Sigmoid colon (tissue), 7 donors: ENCODE data around the gene TMEM140. TPM values are rescaled to one million over a fixed set of nuclear protein-coding genes. Genes with fewer than 3 reads are reported as not detected.
A peak's percentile ranks its signal among the peaks of the same experiment; 100 is the strongest.

Experiments used
- DNase-seq: peaks from one replicate; pipeline ENCODE4 v3.0.0-alpha.2; 2019
- H3K27ac ChIP-seq, 4 donors: fragments of 200-600 bp; sonication (generic); one replicate each; pipeline ENCODE4 v1.5.1; 2016 to 2019; ENCODE audit warnings: mild to moderate bottlenecking in 1 of 4
- H3K27me3 ChIP-seq, 3 donors: fragments of 200-600 bp; sonication (generic); one replicate each; pipeline ENCODE4 v1.5.1; 2019; ENCODE audit warnings: mild to moderate bottlenecking in 1 of 3
- H3K36me3 ChIP-seq, 4 donors: fragments of 200-600 bp; sonication (generic); one replicate each; pipeline ENCODE4 v1.5.1; 2016 to 2019
- H3K4me1 ChIP-seq, 4 donors: fragments of 200-600 bp; sonication (generic); one replicate each; pipeline ENCODE4 v1.5.1; 2017 to 2019
- H3K4me3 ChIP-seq, 4 donors: fragments of 200-600 bp; sonication (generic); one replicate each; pipeline ENCODE4 v1.5.1; 2017 to 2019; ENCODE audit warnings: mild to moderate bottlenecking in 2 of 4, moderate library complexity in 1 of 4
- H3K9me3 ChIP-seq, 4 donors: fragments of 200-600 bp in 3 of 4; sonication (generic) in 3 of 4; one replicate each; pipeline versions ENCODE4 v1.5.1 to v1.6.1; 2013 to 2019
- CTCF ChIP-seq, 4 experiments: fragments of 450-650 bp in 3 of 4; fragments of 200-600 bp in 1 of 4; IDR thresholded peaks; one replicate each; pipeline ENCODE4 v1.5.1; 2016 to 2019; ENCODE audit warnings: antibody characterized with exemption in 4 of 4, mild to moderate bottlenecking in 3 of 4, moderate library complexity in 2 of 4
- EP300 ChIP-seq, 4 donors: sonication (generic); formaldehyde crosslinking; IDR thresholded peaks; one replicate each; pipeline ENCODE4 v1.6.1; 2017; ENCODE audit warnings: antibody characterized with exemption in 4 of 4
- POLR2A ChIP-seq, 2 donors: fragments of 450-650 bp; IDR thresholded peaks; one replicate each; pipeline ENCODE4 v1.6.1; 2016; ENCODE audit warnings: antibody characterized with exemption in 2 of 2, mild to moderate bottlenecking in 2 of 2, moderate library complexity in 2 of 2
- POLR2AphosphoS5 ChIP-seq, 4 donors: sonication (generic); formaldehyde crosslinking; IDR thresholded peaks; one replicate each; pipeline ENCODE4 v1.6.1; 2017; ENCODE audit warnings: antibody characterized with exemption in 4 of 4
- WGBS, 2 donors: extraction: QIAGEN DNeasy Blood & Tissue Kit; methylation state at CpG; one replicate each; pipeline ENCODE4 v1.1.7; 2013; 5-methylcytosine and 5-hydroxymethylcytosine counted together
- intact Hi-C: fragments of 100-400 bp; cut with DNase I; formaldehyde crosslinking; loops from one replicate; pipeline ENCODE4 v1.15.1; 2023
- polyA plus RNA-seq, 3 donors: library from polyadenylated mRNA; stranded (reverse); fragments of 200-250 nt; gene quantifications; one replicate each; pipeline ENCODE4 v1.2.3, GENCODE V29; 2013
- total RNA-seq, 4 donors: library from RNA; depleted of rRNA; stranded (reverse); fragments of >200 nt; gene quantifications; one replicate each; pipeline ENCODE4 v1.1.0, GENCODE V29; 2016
- donor health status: healthy with polysubstance abuse.
- donor health status: Bipolar disorder and iron deficiency.
- donor health status: healthy.

The TMEM140 gene
- total and polyA plus RNA-seq, 7 donors = 5.4 to 29.6 (median 18.3) TPM

- H3K36me3 ChIP-seq = peaks cover 6 to 67% (median 20%) of the 10 kb centered on the region in 4 donors
- H3K27ac ChIP-seq = peak overlapping the region in 1 of 4 donors; percentile 54
- intact Hi-C loops = no loop called here
- H3K9me3 ChIP-seq = no peaks in the 10 kb centered on the region
- 93 to 95% methylated on average over 6 of the region's 6 CpGs for WGBS, 2 donors
- H3K27me3 ChIP-seq = no peaks in the 10 kb centered on the region
- no peak for DNase-seq
- peaks cover 0 to 11% (median 5%) of the 10 kb centered on the region in 4 donors for H3K4me1 ChIP-seq
- no peak for TF ChIP-seq POLR2AphosphoS5 (IDR thresholded peaks at IDR 0.05)
- TF ChIP-seq POLR2A (IDR thresholded peaks at IDR 0.05) = no peak
- no peak for TF ChIP-seq EP300 (IDR thresholded peaks at IDR 0.05)
- no peak for TF ChIP-seq CTCF (IDR thresholded peaks at IDR 0.05)
- H3K4me3 ChIP-seq = no peak overlapping the region
Measured at GRCh38 chr7:135204341-135204749, 56.5 kb downstream of the TMEM140 start.

GRCh38 chr7:135204876-135205275 lies 57.0 kb downstream of the TMEM140 start:
- no peak overlapping the region for H3K4me3 ChIP-seq
- H3K36me3 ChIP-seq = peaks cover 6 to 62% (median 18%) of the 10 kb centered on the region in 4 donors
- H3K27me3 ChIP-seq = no peaks in the 10 kb centered on the region
- peaks cover 0 to 15% (median 10%) of the 10 kb centered on the region in 4 donors for H3K4me1 ChIP-seq
- DNase-seq = no peak
- intact Hi-C loops = no loop called here
- WGBS, 2 donors = 94 to 96% methylated on average over 5 of the region's 5 CpGs
- no peak for TF ChIP-seq POLR2AphosphoS5 (IDR thresholded peaks at IDR 0.05)
- no peak for TF ChIP-seq EP300 (IDR thresholded peaks at IDR 0.05)
- no peak for TF ChIP-seq POLR2A (IDR thresholded peaks at IDR 0.05)
- no peak for TF ChIP-seq CTCF (IDR thresholded peaks at IDR 0.05)
- H3K9me3 ChIP-seq = no peaks in the 10 kb centered on the region
- peak overlapping the region in 1 of 4 donors; percentile 54 for H3K27ac ChIP-seq

- Histone ChIP-seq H3K4me1 (peaks cover 0 to 22% (median 18%) of the 10 kb centered on the region in 4 donors), H3K36me3 (peaks cover 6 to 53% (median 18%) of the 10 kb centered on the region in 4 donors), H3K4me3 (no peak overlapping the region), H3K27ac (no peak overlapping the region), H3K27me3 (no peaks in the 10 kb centered on the region), H3K9me3 (no peaks in the 10 kb centered on the region)
- DNase-seq = no peak
- 93 to 97% methylated on average over 8 of the region's 8 CpGs for WGBS, 2 donors
- intact Hi-C loops = no loop called here
- TF ChIP-seq EP300 (IDR thresholded peaks at IDR 0.05) = no peak
Measured at GRCh38 chr7:135205850-135206249, 58.0 kb downstream of the TMEM140 start.

GRCh38 chr7:135206941-135207391 lies 59.1 kb downstream of the TMEM140 start:
- no peaks in the 10 kb centered on the region for H3K9me3 ChIP-seq
- no peak overlapping the region for H3K27ac ChIP-seq
- H3K27me3 ChIP-seq = no peaks in the 10 kb centered on the region
- H3K36me3 ChIP-seq = peaks cover 6 to 42% (median 18%) of the 10 kb centered on the region in 4 donors
- no peak for TF ChIP-seq EP300 (IDR thresholded peaks at IDR 0.05)
- no peak for TF ChIP-seq POLR2AphosphoS5 (IDR thresholded peaks at IDR 0.05)
- TF ChIP-seq POLR2A (IDR thresholded peaks at IDR 0.05) = no peak
- TF ChIP-seq CTCF (IDR thresholded peaks at IDR 0.05) = no peak
- DNase-seq = no peak
- WGBS, 2 donors = 71 to 89% methylated on average over 7 of the region's 7 CpGs
- peaks cover 0 to 22% (median 18%) of the 10 kb centered on the region in 4 donors for H3K4me1 ChIP-seq
- intact Hi-C loops = no loop called here
- H3K4me3 ChIP-seq = no peak overlapping the region

- 86 to 87% methylated on average over 8 of the region's 8 CpGs for WGBS, 2 donors
- DNase-seq = no peak
- Histone ChIP-seq H3K9me3 (no peaks in the 10 kb centered on the region), H3K36me3 (peaks cover 6 to 36% (median 18%) of the 10 kb centered on the region in 4 donors), H3K27ac (no peak overlapping the region), H3K27me3 (no peaks in the 10 kb centered on the region), H3K4me3 (no peak overlapping the region), H3K4me1 (peaks cover 0 to 22% (median 18%) of the 10 kb centered on the region in 4 donors)
- TF ChIP-seq POLR2AphosphoS5 (IDR thresholded peaks at IDR 0.05) (no peak), EP300 (IDR thresholded peaks at IDR 0.05) (no peak), CTCF (IDR thresholded peaks at IDR 0.05) (no peak), POLR2A (IDR thresholded peaks at IDR 0.05) (no peak)
- intact Hi-C loops = no loop called here
Measured at GRCh38 chr7:135207406-135208101, 59.7 kb downstream of the TMEM140 start.
